SHP77 (cell line): Measurements from ENCODE around the gene SLC22A23.

Source experiments
- DNase-seq, 2 experiments: peaks; one replicate each; lab custom pipeline; 2025; lab: John Stamatoyannopoulos, UW

Gene SLC22A23

GRCh38 chr6:3316818-3317217, 140.0 kb downstream of the SLC22A23 start:
- no peak for DNase-seq

- DNase-seq: no peak
Observed at GRCh38 chr6:3316331-3316730, 140.5 kb downstream of the SLC22A23 start.

GRCh38 chr6:3315841-3316240, 141.0 kb downstream of the SLC22A23 start:
- no peak for DNase-seq

DNA sequence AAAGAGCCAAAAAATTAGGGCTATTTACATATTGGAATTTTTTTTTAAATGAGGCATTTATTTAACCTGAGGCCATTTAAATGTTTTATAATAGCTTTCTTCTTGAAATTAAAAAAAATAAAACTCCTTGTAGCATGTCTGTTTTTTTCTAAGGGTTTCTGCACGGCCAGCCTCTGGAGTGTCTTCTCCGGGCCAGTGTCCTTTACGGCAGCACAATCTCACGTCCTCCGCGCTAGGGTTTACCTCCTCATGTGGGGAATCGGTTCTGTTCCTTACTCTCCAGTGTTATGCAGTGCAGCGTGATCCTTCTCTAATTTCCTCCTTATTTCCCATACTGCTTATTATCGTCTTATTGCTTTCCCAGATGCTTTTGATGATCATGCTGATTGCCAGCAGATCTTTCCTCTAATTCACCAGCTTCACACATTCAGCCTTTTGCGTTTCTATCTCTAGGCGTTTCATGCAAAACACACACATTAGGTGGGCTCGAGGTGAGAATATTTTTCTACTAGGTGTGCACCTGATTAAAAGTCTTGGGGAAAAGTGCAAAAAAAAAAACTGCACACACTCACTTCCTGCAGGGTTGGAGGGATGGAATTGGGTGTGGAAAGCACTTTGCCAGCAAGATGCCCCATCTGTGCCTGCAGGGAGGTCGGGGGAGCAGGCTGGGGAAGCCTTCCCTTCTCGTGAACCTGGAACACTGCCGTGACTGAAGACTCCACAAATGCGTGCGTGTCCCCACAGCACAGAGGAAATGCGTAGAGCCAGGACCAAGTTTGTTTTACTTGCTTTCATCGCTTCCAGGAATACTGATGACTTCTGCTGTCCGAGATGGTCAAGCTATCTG, 142.0 kb downstream of the SLC22A23 start:
- DNase-seq: no peak

DNA sequence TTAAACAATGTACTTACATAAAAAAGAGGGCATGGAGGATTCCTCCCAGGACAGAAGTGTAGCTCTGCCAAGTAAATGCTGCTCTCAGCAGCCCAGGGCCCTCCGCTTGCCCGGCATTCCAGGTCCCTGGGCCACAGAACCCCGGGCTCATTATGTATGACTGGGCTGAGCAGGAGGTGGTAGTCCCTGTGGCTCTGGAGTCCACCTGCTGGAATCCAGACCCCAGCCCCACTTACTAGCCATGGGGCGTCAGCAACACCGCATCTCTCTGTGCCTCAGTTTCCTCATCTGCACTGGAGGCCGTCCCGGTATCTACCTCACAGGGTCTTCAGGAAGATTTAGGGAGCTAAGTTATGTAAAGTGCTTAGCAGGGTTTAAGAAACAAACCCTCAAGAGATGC, 142.7 kb downstream of the SLC22A23 start:
- DNase-seq: no peak

- DNase-seq: no peak
Observed at GRCh38 chr6:3312604-3313231, 144.1 kb downstream of the SLC22A23 start.

GRCh38 chr6:3311826-3312225, 145.0 kb downstream of the SLC22A23 start:
- no peak for DNase-seq

DNA sequence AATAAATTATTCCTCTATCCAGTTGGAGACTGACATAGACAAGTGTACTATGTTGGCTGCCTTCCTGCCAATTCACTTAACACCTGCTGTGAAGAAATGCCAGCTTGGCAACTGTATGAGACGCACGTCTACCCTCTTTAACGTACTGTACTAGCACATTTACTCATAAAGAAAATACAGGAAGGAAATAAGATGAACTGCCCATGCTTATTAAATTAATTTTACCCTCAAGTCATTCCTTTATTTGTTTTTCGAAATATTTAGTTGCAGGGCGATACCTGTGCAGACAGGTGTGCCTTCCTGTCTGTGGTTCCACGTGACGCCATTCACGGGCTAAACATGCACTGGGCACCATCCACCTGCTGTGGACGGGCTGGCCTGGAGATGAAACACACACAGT, 146.1 kb downstream of the SLC22A23 start:
- DNase-seq: no peak

DNA sequence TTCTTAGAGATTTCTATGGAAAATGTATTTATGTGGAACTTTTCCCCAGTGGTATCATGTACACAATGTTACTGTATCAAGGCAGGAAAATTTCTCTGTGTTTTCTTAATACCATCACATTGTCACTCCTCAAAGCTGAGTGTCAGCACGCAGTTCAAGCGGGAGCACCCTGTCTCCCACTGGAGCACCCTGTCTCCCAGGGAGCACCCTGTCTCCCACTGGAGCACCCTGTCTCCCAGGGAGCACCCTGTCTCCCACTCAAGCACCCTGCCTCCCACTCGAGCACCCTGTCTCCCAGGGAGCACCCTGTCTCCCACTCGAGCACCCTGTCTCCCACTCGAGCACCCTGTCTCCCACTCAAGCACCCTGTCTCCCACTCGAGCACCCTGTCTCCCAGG, 146.8 kb downstream of the SLC22A23 start:
- no peak for DNase-seq

- DNase-seq: peak; percentile 81 to 91
Observed at GRCh38 chr6:3309391-3310050, 147.3 kb downstream of the SLC22A23 start.

- no peak for DNase-seq
Observed at GRCh38 chr6:3308106-3308505, 148.7 kb downstream of the SLC22A23 start.

DNA sequence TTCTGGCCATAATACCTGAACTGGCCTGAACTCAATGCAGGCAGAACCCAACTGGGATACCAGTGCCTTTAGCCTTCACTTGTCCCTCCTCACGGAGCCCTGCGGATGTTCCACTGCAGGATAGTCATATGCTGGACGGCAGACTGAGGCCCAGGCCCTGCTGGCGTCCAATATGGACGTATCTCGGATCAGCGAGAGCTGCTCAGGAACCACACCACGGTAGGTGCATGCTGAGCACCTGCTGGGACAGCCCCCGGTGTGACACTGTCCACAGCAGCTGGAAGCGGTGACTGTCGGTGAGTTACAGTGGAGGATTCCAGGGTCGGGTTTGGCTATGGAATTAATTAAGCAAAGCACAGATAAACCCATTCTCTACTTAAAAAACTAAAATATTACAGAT, 149.4 kb downstream of the SLC22A23 start:
- no peak for DNase-seq

DNA sequence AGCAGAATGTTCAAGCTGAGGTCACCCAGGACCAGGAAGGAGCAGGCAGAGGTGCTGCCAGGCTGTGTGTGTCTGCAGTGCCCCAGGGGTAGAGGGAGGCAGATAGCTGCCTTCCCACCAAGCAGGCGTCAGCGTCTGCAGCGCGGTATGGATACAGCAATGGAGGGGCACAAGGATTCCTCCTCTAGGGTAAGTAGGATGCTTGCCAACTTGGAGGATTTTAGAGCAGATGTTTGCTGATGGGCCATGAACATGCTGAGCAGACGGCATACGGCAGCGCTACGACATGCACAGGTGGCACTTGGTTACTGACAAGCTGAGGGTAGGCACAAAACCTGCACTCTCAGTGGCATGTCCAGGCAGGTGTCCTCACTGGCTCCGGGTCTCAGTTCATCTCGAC, 150.0 kb downstream of the SLC22A23 start:
- DNase-seq: no peak

- DNase-seq: no peak
Observed at GRCh38 chr6:3305831-3306230, 151.0 kb downstream of the SLC22A23 start.

DNA sequence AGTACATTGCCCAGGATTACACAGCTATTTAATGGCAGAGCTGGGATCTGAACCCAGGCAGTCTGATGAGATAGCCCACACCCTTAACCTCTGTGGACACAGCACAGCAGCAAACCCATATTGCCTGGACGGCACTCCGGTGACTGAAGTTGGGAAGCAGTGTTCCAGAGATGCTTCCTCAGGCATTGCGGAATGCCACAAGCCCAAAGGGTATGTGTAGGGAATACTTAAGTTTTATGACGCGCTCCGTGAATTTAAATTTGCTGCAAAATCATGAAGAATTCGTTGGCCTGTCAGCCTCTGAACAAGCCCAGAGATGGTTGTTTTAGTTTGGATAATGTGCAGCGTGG, 151.7 kb downstream of the SLC22A23 start:
- no peak for DNase-seq

- DNase-seq: no peak
Observed at GRCh38 chr6:3304500-3305215, 152.2 kb downstream of the SLC22A23 start.

- no peak for DNase-seq
Observed at GRCh38 chr6:3303795-3304411, 152.9 kb downstream of the SLC22A23 start.

DNA sequence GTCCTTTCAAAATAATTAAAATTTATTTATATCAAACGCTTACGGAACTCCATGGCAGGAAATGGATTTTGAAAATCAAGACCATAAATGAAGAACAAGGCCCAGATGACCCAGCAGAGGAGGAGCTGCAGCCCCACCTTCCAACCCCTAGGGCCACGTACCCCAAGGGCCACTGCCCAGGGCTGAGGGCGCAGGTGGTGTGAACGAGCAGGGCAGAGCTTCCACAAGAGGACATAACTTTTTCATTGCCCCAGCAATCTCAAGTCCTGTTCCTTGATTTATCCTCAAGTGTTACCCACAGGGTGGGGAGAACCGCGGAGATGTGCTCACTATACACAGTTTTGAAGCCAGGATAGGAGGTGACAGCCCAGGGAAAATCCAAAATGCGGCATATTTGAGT, 155.3 kb downstream of the SLC22A23 start:
- DNase-seq: no peak

DNA sequence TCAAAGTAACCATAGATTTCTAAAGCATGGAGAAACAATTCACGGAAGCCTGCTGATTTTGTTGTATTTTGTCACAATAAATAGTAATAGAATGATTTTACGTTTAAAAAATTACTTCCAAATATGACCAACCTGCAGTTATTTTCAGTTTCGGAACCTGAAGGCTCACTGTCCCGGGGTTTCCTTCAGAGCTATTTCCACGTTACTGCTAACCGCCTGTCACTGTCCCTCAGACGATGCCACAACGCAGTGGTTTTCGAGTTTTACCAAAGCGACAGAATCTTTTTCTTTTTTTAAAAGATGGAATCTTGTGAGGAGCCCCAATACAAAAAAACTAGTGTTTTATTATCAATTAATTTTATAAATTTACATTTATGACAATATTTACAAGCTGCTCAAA, 157.6 kb downstream of the SLC22A23 start:
- no peak for DNase-seq

DNA sequence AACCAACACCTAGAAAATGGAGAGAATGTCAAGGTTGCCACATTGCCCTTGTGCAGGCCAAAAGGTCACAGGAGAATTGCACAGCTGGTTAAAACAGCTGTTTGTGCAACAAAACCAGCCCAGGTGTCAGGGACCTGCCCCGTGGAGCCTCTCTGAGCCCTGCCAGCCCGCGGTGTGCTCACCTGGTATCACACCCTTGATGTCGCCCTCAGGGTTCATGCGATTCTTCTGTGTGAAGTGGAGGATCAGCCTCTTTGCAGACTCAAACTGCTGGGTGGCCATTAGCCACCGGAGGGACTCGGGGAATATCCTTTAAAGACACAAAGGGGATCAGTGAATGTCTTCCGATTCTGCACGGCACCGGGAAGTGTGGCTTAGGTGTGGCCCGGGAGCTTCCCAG, 158.9 kb downstream of the SLC22A23 start:
- DNase-seq: no peak

DNA sequence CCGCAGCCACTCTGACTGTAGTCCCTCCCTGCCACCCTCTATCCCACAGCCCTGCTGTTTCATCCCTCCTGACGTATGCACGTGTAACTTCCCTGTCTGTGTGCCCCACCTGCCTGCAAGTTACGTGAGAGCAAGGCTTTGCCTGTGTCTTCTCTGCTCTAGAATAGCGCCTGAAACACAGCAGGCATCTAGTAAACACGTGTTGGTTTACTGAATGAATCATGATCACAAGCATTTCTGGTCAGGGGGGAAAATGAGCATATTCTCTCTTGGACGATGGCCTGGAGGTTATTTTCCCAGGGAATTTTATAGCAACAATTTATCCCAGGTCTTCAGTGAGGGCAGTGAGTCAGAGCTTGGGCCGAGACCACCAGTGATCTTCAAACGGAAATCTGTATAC, 159.8 kb downstream of the SLC22A23 start:
- DNase-seq: no peak

DNA sequence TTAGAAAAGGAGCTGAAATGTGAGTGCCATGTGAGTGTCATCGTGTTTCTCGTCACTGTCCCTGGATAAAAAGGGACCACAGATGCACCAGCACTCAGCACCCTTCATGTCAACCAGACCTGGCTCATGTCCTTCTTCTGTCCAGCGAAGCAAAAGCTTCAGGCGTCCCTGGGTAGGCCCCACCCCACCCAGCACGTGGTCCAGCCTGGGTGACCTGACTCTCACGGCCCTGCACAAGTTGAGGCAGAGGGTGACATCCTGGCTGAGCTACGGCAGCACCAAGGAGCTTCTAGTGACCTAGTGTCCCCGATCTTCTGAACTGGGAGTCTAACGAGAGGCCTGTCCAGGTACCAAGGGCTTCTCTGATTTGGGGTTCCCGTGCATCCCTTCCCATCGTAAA, 160.3 kb downstream of the SLC22A23 start:
- no peak for DNase-seq
